CD4-positive, alpha-beta T cell (primary cell): Measurements from ENCODE around the gene CCDC187. TPM values are rescaled to one million over a fixed set of nuclear protein-coding genes. Genes with fewer than 3 reads are reported as not detected.

Experiments used
- ATAC-seq: fragments of 200-7000 bp; cut with Tn5 transposase; one replicate; pipeline ENCODE4 v1.10.0; 2022; ENCODE audit warnings: mild to moderate bottlenecking; ENCODE audit not compliant: poor library complexity
- CTCF ChIA-PET: fragments of 350-600 bp; sonication (Branson Sonifier 250); formaldehyde crosslinking; loops from one replicate; lab custom pipeline; 2021; ENCODE audit warnings: antibody characterized with exemption, inconsistent platforms; lab: Charles Lee
- POLR2A ChIA-PET: fragments of 350-600 bp; sonication (Branson Sonifier 250); formaldehyde crosslinking; loops from one replicate; lab custom pipeline; 2021; ENCODE audit warnings: antibody characterized with exemption, inconsistent platforms; lab: Charles Lee
- DNase-seq, 14 experiments: peaks; one replicate each; pipeline ENCODE4 v3.0.0-alpha.2; 2013 to 2020; ENCODE audit warnings: mixed read lengths in 2 of 14
- H3K27ac ChIP-seq, 2 donors: one replicate each; pipeline versions ENCODE4 v1.5.1 to v1.7.0; 2013; ENCODE audit warnings: low read length in 2 of 2, low read depth in 1 of 2, mild to moderate bottlenecking in 1 of 2
- H3K27me3 ChIP-seq, 2 experiments: 1 replicate in 1 of 2; 2 replicates in 1 of 2; pipeline versions ENCODE4 v1.6.1 to v1.7.0; 2013; ENCODE audit warnings: low read length in 2 of 2, control low read depth in 1 of 2, mild to moderate bottlenecking in 1 of 2, moderate library complexity in 1 of 2; ENCODE audit not compliant: insufficient read depth in 2 of 2, control insufficient read depth in 1 of 2
- H3K36me3 ChIP-seq: one replicate; pipeline ENCODE4 v1.6.1; 2013; ENCODE audit warnings: low read length, control low read depth; ENCODE audit not compliant: insufficient read depth
- H3K4me1 ChIP-seq: one replicate; pipeline ENCODE4 v1.6.1; 2013; ENCODE audit warnings: low read length, control low read depth; ENCODE audit not compliant: insufficient read depth
- H3K4me3 ChIP-seq: one replicate; pipeline ENCODE4 v1.5.1; 2013; ENCODE audit warnings: mild to moderate bottlenecking, low read length, moderate library complexity
- H3K9me3 ChIP-seq, 2 experiments: 1 replicate in 1 of 2; 2 replicates in 1 of 2; pipeline versions ENCODE4 v1.6.1 to v1.7.0; 2013; ENCODE audit warnings: low read length in 2 of 2, mild to moderate bottlenecking in 2 of 2, control low read depth in 1 of 2, moderate library complexity in 1 of 2; ENCODE audit not compliant: control insufficient read depth in 1 of 2, insufficient read depth in 1 of 2
- H3K27ac Mint-ChIP-seq: one replicate; pipeline ENCODE4 v1.8.0; 2020; ENCODE audit warnings: mixed read lengths
- H3K27me3 Mint-ChIP-seq: one replicate; pipeline ENCODE4 v1.8.0; 2021; ENCODE audit warnings: mixed read lengths
- H3K36me3 Mint-ChIP-seq: one replicate; pipeline ENCODE4 v1.8.0; 2021; ENCODE audit warnings: low read depth, mixed read lengths
- H3K4me1 Mint-ChIP-seq: one replicate; pipeline ENCODE4 v1.8.0; 2021; ENCODE audit warnings: low read depth, mixed read lengths
- H3K4me3 Mint-ChIP-seq: one replicate; pipeline ENCODE4 v1.8.0; 2020; ENCODE audit warnings: mild to moderate bottlenecking, mixed read lengths
- H3K9me3 Mint-ChIP-seq: one replicate; pipeline ENCODE4 v1.8.0; 2020; ENCODE audit warnings: mixed read lengths
- intact Hi-C, 2 experiments: fragments of 100-400 bp; cut with DNase I in 1 of 2; cut with micrococcal nuclease in 1 of 2; formaldehyde crosslinking; loops; one replicate each; pipeline versions ENCODE4 v1.15.1 to v1.9.0; 2023 to 2025; cut with DNase I, micrococcal nuclease
- total RNA-seq, 174 experiments: library from RNA in 2 of 174; stranded (reverse) in 2 of 174; gene quantifications; one replicate each; pipeline ENCODE4 v1.2.3 and lab custom pipeline; 2021 to 2026
- TF ChIP-seq, protein P1 (sequence below): fragments of 200-600 bp; IDR thresholded peaks from one replicate; pipeline ENCODE4 v1.8.0; 2022; ENCODE audit warnings: antibody characterized with exemption, mild to moderate bottlenecking

The CCDC187 gene
- total RNA-seq, 2 experiments from 2014 or later: not detected

DNA sequence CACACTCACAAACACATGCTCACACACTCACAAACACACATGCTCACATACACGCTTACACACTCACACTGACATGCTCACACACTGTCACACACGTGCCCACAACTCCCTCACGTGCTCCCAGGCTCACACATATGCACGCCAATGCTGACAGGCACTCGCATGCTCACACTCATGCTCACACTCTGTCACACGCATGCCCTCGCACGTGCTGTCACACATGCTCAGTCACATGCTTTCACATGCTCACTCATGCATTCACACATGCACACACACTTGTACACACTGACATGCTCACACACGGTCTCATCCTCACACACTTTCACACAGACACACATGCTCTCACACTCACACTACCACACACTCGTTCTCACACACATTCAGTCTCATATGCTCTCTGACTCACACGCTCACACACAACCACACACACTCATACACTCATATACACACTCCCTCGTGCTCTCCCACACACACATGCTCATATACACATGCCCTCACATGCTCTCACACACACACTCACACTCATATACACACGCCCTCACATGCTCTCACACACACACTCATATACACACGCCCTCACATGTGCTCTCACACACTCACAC is 10.3 kb downstream of the CCDC187 start:
- no peak overlapping the region for H3K27ac ChIP-seq
- H3K36me3 Mint-ChIP-seq: no peaks in the 10 kb centered on the region
- no peak overlapping the region for H3K4me3 ChIP-seq
- no peaks in the 10 kb centered on the region for H3K9me3 Mint-ChIP-seq
- no peak overlapping the region for H3K27ac Mint-ChIP-seq
- H3K4me1 Mint-ChIP-seq: no peaks in the 10 kb centered on the region
- H3K4me1 ChIP-seq: no peaks in the 10 kb centered on the region
- no peaks in the 10 kb centered on the region for H3K36me3 ChIP-seq
- intact Hi-C loops: no loop called here
- H3K9me3 ChIP-seq: peaks cover 0 to 16% of the 10 kb centered on the region in 2 experiments
- CTCF ChIA-PET: interaction anchor here (0.9 kb wide), 1 partner anchor 124 kb away, joined by 3 read pairs; no protein-coding TSS in a partner anchor
- no peak for DNase-seq
- ATAC-seq: no peak
- no peaks in the 10 kb centered on the region for H3K27me3 Mint-ChIP-seq
- no peak overlapping the region for H3K4me3 Mint-ChIP-seq
- POLR2A ChIA-PET: no interaction called here
- TF ChIP-seq, protein P1, sequence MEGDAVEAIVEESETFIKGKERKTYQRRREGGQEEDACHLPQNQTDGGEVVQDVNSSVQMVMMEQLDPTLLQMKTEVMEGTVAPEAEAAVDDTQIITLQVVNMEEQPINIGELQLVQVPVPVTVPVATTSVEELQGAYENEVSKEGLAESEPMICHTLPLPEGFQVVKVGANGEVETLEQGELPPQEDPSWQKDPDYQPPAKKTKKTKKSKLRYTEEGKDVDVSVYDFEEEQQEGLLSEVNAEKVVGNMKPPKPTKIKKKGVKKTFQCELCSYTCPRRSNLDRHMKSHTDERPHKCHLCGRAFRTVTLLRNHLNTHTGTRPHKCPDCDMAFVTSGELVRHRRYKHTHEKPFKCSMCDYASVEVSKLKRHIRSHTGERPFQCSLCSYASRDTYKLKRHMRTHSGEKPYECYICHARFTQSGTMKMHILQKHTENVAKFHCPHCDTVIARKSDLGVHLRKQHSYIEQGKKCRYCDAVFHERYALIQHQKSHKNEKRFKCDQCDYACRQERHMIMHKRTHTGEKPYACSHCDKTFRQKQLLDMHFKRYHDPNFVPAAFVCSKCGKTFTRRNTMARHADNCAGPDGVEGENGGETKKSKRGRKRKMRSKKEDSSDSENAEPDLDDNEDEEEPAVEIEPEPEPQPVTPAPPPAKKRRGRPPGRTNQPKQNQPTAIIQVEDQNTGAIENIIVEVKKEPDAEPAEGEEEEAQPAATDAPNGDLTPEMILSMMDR: no peak
- H3K27me3 ChIP-seq: no peaks in the 10 kb centered on the region

DNA sequence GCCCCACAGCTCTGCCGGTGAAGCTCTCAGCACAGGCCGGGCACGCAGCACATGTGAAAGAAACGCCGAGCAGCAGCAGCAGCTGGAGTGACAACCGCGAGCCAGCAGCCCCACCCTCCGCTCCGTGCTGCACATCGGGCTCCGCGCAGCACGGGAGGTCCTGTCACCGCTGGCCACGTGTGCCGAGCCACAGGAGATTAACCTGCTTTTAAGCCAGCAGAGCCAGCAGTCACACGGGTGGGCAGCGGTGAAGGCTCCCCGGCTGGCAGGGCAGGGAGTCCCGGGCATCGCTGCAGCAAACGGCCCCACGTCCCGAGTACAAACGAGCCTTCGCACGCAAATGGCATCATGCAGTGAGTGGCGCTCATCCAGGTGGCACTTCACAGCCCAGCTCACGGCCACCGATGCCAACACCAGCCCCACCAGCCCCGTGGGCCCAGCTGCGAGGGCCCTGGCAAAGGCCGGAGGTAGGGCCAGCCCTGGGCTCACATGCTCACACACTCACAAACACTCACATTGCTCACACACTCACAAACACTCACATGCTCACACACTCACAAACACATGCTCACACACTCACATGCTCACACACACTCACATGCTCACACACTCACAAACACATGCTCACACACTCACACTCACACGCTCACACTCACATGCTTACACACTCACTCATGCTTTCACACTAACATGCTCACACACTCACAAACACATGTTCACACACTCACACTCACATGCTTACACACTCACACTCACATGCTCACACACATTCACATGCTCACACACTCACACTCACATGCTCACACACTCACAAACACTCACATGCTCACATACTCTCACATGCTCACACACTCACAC is 11.1 kb downstream of the CCDC187 start:
- Mint-ChIP-seq H3K4me3 (no peak overlapping the region), H3K36me3 (no peaks in the 10 kb centered on the region), H3K27me3 (no peaks in the 10 kb centered on the region), H3K27ac (no peak overlapping the region), H3K9me3 (no peaks in the 10 kb centered on the region), H3K4me1 (no peaks in the 10 kb centered on the region)
- Histone ChIP-seq H3K36me3 (no peaks in the 10 kb centered on the region), H3K4me3 (no peak overlapping the region), H3K27ac (no peak overlapping the region), H3K9me3 (peaks cover 0 to 16% of the 10 kb centered on the region in 2 experiments), H3K27me3 (no peaks in the 10 kb centered on the region), H3K4me1 (no peaks in the 10 kb centered on the region)
- CTCF ChIA-PET: no interaction called here
- TF ChIP-seq, protein P1: no peak
- POLR2A ChIA-PET: no interaction called here
- intact Hi-C loops: no loop called here
- ATAC-seq (no peak), DNase-seq (no peak)

DNA sequence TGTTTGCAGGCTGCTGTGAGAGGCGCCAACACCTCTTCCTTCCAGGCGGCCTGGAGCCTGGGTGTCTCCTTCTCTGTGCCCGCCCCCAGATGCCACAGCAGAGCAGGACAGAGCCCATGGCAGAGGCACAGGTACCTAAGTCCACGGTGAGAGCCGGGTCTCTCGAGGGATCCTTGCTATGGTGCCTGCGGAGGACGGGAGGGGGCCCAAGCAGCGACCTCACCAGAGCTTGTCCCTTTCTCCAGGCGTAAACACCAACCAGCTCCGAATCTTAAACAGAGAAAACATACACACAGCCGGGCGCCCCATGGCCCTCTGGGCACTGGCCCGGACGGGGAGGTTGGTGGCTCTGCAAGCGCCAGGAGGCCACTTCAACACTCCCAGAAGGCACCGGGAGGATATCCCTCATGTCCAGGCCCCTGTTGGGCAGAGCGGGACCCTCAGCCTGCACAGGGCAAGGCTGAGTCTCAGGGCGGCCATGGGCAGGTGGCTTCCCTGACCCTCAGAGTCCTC is 11.8 kb downstream of the CCDC187 start:
- Mint-ChIP-seq H3K36me3 (no peaks in the 10 kb centered on the region), H3K4me3 (no peak overlapping the region), H3K27ac (no peak overlapping the region), H3K9me3 (no peaks in the 10 kb centered on the region), H3K27me3 (no peaks in the 10 kb centered on the region), H3K4me1 (no peaks in the 10 kb centered on the region)
- intact Hi-C loops: no loop called here
- no peak overlapping the region for H3K27ac ChIP-seq
- no peaks in the 10 kb centered on the region for H3K36me3 ChIP-seq
- ATAC-seq (no peak), DNase-seq (no peak)
- POLR2A ChIA-PET: no interaction called here
- no peak overlapping the region for H3K4me3 ChIP-seq
- TF ChIP-seq, protein P1: no peak
- CTCF ChIA-PET: no interaction called here
- peaks cover 0 to 16% of the 10 kb centered on the region in 2 experiments for H3K9me3 ChIP-seq
- H3K4me1 ChIP-seq: no peaks in the 10 kb centered on the region
- H3K27me3 ChIP-seq: no peaks in the 10 kb centered on the region
